GM19035 (cell line): Measurements from ENCODE around the gene ELP2.
"Not testable (repeated sequence)": the region's sequence is repeated elsewhere in the genome, so short reads cannot be mapped to it uniquely, and the experiment has no call there.

Experiments
- ATAC-seq: cut with Tn5 transposase; IDR thresholded peaks from one replicate; pipeline ENCODE4 v1.9.1; 2021; ENCODE audit not compliant: unreplicated experiment

ELP2 gene

GRCh38 chr18:36155851-36156757 lies 26.4 kb downstream of the ELP2 start:
- no peak for ATAC-seq

- ATAC-seq, result no peak
Observed at GRCh38 chr18:36157441-36157840, 27.7 kb downstream of the ELP2 start.

GRCh38 chr18:36158266-36158867 lies 28.7 kb downstream of the ELP2 start:
- ATAC-seq, result no peak

GRCh38 chr18:36160959-36161371 lies 31.3 kb downstream of the ELP2 start:
- no peak for ATAC-seq

GRCh38 chr18:36162981-36163380 lies 33.3 kb downstream of the ELP2 start:
- no peak for ATAC-seq

- ATAC-seq, result no peak
Observed at GRCh38 chr18:36167692-36168218, 38.1 kb downstream of the ELP2 start.

GRCh38 chr18:36168296-36168695 lies 38.6 kb downstream of the ELP2 start:
- not testable (repeated sequence) for ATAC-seq

GRCh38 chr18:36169938-36170337 lies 40.2 kb downstream of the ELP2 start:
- no peak for ATAC-seq

GRCh38 chr18:36175481-36175880 lies 45.8 kb downstream of the ELP2 start:
- ATAC-seq, result no peak

- no peak for ATAC-seq
Observed at GRCh38 chr18:36176177-36176584, 46.5 kb downstream of the ELP2 start.

GRCh38 chr18:36176711-36177110 lies 47.0 kb downstream of the ELP2 start:
- ATAC-seq, result no peak

- ATAC-seq, result no peak
Observed at GRCh38 chr18:36177913-36178312, 48.2 kb downstream of the ELP2 start.

- ATAC-seq, result no peak
Observed at GRCh38 chr18:36179562-36180355, 50.1 kb downstream of the ELP2 start.

GRCh38 chr18:36181441-36181840 lies 51.7 kb downstream of the ELP2 start:
- no peak for ATAC-seq

- ATAC-seq, result no peak
Observed at GRCh38 chr18:36181898-36182506, 52.3 kb downstream of the ELP2 start.

GRCh38 chr18:36183033-36183432 lies 53.3 kb downstream of the ELP2 start:
- ATAC-seq, result no peak

GRCh38 chr18:36183987-36184386 lies 54.3 kb downstream of the ELP2 start:
- ATAC-seq, result no peak

GRCh38 chr18:36185157-36185556 lies 55.5 kb downstream of the ELP2 start:
- no peak for ATAC-seq

GRCh38 chr18:36185901-36186460 lies 56.3 kb downstream of the ELP2 start:
- no peak for ATAC-seq

- ATAC-seq, result no peak
Observed at GRCh38 chr18:36186461-36187192, 56.9 kb downstream of the ELP2 start.
